Measurements from ENCODE around the gene FYB1.

FYB1 gene

GRCh38 chr5:39156082-39156481 is 63.3 kb downstream of the FYB1 start:
- DNase-seq = no peak

GRCh38 chr5:39151745-39152144 is 67.6 kb downstream of the FYB1 start:
- DNase-seq = no peak

- no peak for DNase-seq
Observed at GRCh38 chr5:39149966-39150365, 69.4 kb downstream of the FYB1 start.

GRCh38 chr5:39148983-39149534 is 70.3 kb downstream of the FYB1 start:
- no peak for DNase-seq

GRCh38 chr5:39146831-39147540 is 72.4 kb downstream of the FYB1 start:
- DNase-seq = no peak

- no peak for DNase-seq
Observed at GRCh38 chr5:39143151-39143860, 76.1 kb downstream of the FYB1 start.

- no peak for DNase-seq
Observed at GRCh38 chr5:39140558-39141168, 78.7 kb downstream of the FYB1 start.

GRCh38 chr5:39138892-39139291 is 80.5 kb downstream of the FYB1 start:
- no peak for DNase-seq

- no peak for DNase-seq
Observed at GRCh38 chr5:39137819-39138451, 81.4 kb downstream of the FYB1 start.

GRCh38 chr5:39137391-39137790 is 82.0 kb downstream of the FYB1 start:
- DNase-seq = no peak

GRCh38 chr5:39132792-39133191 is 86.6 kb downstream of the FYB1 start:
- no peak for DNase-seq

GRCh38 chr5:39132128-39132447 is 87.3 kb downstream of the FYB1 start:
- DNase-seq = no peak

GRCh38 chr5:39131210-39132127 is 87.9 kb downstream of the FYB1 start:
- no peak for DNase-seq

GRCh38 chr5:39130716-39131115 is 88.6 kb downstream of the FYB1 start:
- no peak for DNase-seq

GRCh38 chr5:39121922-39122321 is 97.4 kb downstream of the FYB1 start:
- DNase-seq = no peak

- no peak for DNase-seq
Observed at GRCh38 chr5:39121315-39121714, 98.0 kb downstream of the FYB1 start.

- no peak for DNase-seq
Observed at GRCh38 chr5:39120052-39120420, 99.3 kb downstream of the FYB1 start.

GRCh38 chr5:39119404-39120051 is 99.8 kb downstream of the FYB1 start:
- no peak for DNase-seq

- DNase-seq = no peak
Observed at GRCh38 chr5:39118638-39119037, 100.7 kb downstream of the FYB1 start.

- DNase-seq = no peak
Observed at GRCh38 chr5:39117401-39117800, 102.0 kb downstream of the FYB1 start.

- DNase-seq = no peak
Observed at GRCh38 chr5:39116344-39117170, 102.8 kb downstream of the FYB1 start.

Data from activated naive CD4-positive, alpha-beta T cell treated with anti-CD3 and anti-CD28 coated beads, Interleukin-2, amount 50 U/mL, for 16 hours (primary cell).